AG10803 (cell line): ENCODE measurements around the gene PHF3.
A peak's percentile ranks its signal among the peaks of the same experiment; 100 is the strongest.
"Not testable (repeated sequence)": the region's sequence is repeated elsewhere in the genome, so short reads cannot be mapped to it uniquely, and the experiment has no call there.

ENCODE experiments used
- DNase-seq: peaks from one replicate; pipeline ENCODE4 v3.0.0; 2010; ENCODE audit warnings: low read depth
- H3K4me3 ChIP-seq: 2 replicates; pipeline ENCODE4 v1.5.1; 2011; ENCODE audit warnings: mild to moderate bottlenecking, low read length, control low read depth
- CTCF ChIP-seq: conservative IDR thresholded peaks from 2 replicates; pipeline ENCODE4 v1.5.1; 2011; ENCODE audit warnings: mild to moderate bottlenecking, low read length, control low read depth, inconsistent platforms

Gene PHF3

GRCh38 chr6:63744810-63745209 is 109.2 kb downstream of the PHF3 start:
- TF ChIP-seq CTCF, result no peak
- no peak for DNase-seq
- H3K4me3 ChIP-seq, result no peak overlapping the region

- no peak overlapping the region for H3K4me3 ChIP-seq
- TF ChIP-seq CTCF, result no peak
- no peak for DNase-seq
These were observed 110.2 kb downstream of the PHF3 start for GRCh38 chr6:63745784-63746183.

- no peak overlapping the region for H3K4me3 ChIP-seq
- no peak for DNase-seq
- no peak for TF ChIP-seq CTCF
These were observed 114.8 kb downstream of the PHF3 start for GRCh38 chr6:63750400-63750799.

- H3K4me3 ChIP-seq, DNase-seq: not testable (repeated sequence)
These were observed 121.7 kb downstream of the PHF3 start for GRCh38 chr6:63757275-63757674.

- no peak for TF ChIP-seq CTCF
- no peak overlapping the region for H3K4me3 ChIP-seq
- no peak for DNase-seq
These were observed 122.2 kb downstream of the PHF3 start for GRCh38 chr6:63757826-63758225.

- no peak for DNase-seq
- peak; percentile 12; the same call in 1 of the 2 replicates for TF ChIP-seq CTCF
These were observed 124.1 kb downstream of the PHF3 start for GRCh38 chr6:63759605-63760105.

GRCh38 chr6:63760199-63760598 is 124.6 kb downstream of the PHF3 start:
- no peak for TF ChIP-seq CTCF
- no peak for DNase-seq

More at GRCh38 chr6:63759605-63760105, 124.1 kb downstream of the PHF3 start:
- H3K4me3 ChIP-seq, result no peak overlapping the region

More at GRCh38 chr6:63760199-63760598, 124.6 kb downstream of the PHF3 start:
- no peak overlapping the region for H3K4me3 ChIP-seq
